ENCODE results near the gene ACSL4.

The ACSL4 gene

GRCh38 chrX:109596015-109596414 is 137.0 kb downstream of the ACSL4 start:
- DNase-seq (ENCODE audit: low read depth), result no peak
